Subcutaneous abdominal adipose tissue (tissue), 5 donors: ENCODE results near the gene PDE3A.
A peak's percentile ranks its signal among the peaks of the same experiment; 100 is the strongest.
"Not testable (repeated sequence)": the region's sequence is repeated elsewhere in the genome, so short reads cannot be mapped to it uniquely, and the experiment has no call there.

ENCODE experiments used
- H3K27ac ChIP-seq: one replicate; pipeline ENCODE4 v1.7.0; 2013; ENCODE audit warnings: low read depth, mild to moderate bottlenecking, inconsistent platforms, low read length, moderate library complexity
- H3K27me3 ChIP-seq, 5 donors: one replicate each; pipeline ENCODE4 v1.7.0; 2013; ENCODE audit warnings: low read length in 5 of 5, inconsistent platforms in 1 of 5; ENCODE audit not compliant: control insufficient read depth in 5 of 5, insufficient read depth in 4 of 5
- H3K36me3 ChIP-seq, 5 donors: one replicate each; pipeline ENCODE4 v1.7.0; 2013; ENCODE audit warnings: low read length in 5 of 5; ENCODE audit not compliant: control insufficient read depth in 5 of 5, insufficient read depth in 5 of 5
- H3K4me1 ChIP-seq, 5 donors: one replicate each; pipeline ENCODE4 v1.7.0; 2013; ENCODE audit warnings: low read length in 5 of 5, mild to moderate bottlenecking in 3 of 5, moderate library complexity in 1 of 5; ENCODE audit not compliant: control insufficient read depth in 5 of 5, insufficient read depth in 5 of 5
- H3K4me3 ChIP-seq, 5 donors: one replicate each; pipeline ENCODE4 v1.7.0; 2013; ENCODE audit warnings: low read length in 5 of 5, low read depth in 1 of 5
- H3K9ac ChIP-seq, 5 donors: one replicate each; pipeline ENCODE4 v1.7.0; 2013; ENCODE audit warnings: low read length in 5 of 5, mild to moderate bottlenecking in 4 of 5, moderate library complexity in 3 of 5
- H3K9me3 ChIP-seq, 5 donors: one replicate each; pipeline ENCODE4 v1.7.0; 2013; ENCODE audit warnings: low read length in 5 of 5; ENCODE audit not compliant: control insufficient read depth in 5 of 5
- donor health status: healthy.
- donor health status: healthy.
- donor health status: healthy.
- donor health status: healthy.
- donor health status: healthy.

The PDE3A gene

DNA sequence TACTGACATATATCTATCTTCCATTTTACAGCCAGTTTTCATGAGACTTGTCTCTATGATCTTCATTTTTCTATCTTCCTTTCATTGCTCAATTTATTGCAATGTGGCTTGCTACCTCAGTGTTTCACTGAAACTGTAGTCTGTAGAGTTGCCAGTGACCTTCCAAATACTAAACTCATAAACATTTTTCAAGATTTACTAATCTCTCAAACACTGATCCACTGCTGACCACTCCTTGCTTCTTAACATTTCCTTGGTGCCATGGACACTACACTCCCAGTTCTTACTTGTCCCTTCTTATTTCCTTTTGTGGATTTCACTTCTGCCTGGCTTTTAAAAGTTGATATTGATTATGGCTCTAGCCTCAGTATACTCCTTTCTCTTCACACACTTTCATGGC lies 231.4 kb downstream of the PDE3A start:
- Histone ChIP-seq H3K27ac (no peak overlapping the region), H3K4me3 (no peak overlapping the region), H3K9me3 (no peaks in the 10 kb centered on the region)

DNA sequence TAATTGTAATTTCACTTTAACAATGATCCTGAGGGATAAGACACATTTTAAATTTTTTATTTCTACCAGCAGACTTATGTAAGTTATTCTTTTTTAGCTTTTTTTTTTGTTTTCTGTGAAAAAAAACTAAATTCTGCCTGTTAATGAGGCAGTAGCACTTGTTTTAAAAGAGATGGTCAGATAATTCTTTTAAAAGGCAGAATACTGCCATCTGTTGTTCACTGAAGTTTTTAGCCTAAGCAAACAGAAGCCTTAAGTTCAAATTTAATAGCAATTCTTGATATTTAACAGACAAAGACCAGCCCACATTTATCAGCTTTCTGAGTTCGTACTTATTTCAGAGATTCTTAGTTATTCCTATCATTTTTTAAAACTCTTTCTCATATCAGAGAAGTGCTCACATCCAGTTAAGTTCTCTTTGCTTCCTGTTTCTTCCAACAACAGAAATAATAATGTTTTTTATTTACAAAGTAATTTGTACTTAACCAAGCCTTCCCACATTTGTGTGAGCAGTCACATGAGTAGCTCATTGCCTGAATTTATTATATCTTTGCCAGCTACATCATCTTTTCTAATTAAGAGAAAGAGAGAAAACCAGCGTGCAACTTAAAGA lies 233.4 kb downstream of the PDE3A start:
- no peaks in the 10 kb centered on the region for H3K36me3 ChIP-seq
- no peaks in the 10 kb centered on the region for H3K9me3 ChIP-seq
- peak overlapping the region; percentile 26 for H3K27ac ChIP-seq
- H3K27me3 ChIP-seq: no peaks in the 10 kb centered on the region
- H3K4me1 ChIP-seq: peaks cover 0 to 5% (median 0%) of the 10 kb centered on the region in 5 donors
- H3K9ac ChIP-seq: no peak overlapping the region
- H3K4me3 ChIP-seq: no peak overlapping the region

More for the DNA sequence above, 231.4 kb downstream of the PDE3A start:
- H3K4me1 ChIP-seq: peaks cover 0 to 5% (median 0%) of the 10 kb centered on the region in 5 donors
- H3K27me3 ChIP-seq: no peaks in the 10 kb centered on the region
- no peaks in the 10 kb centered on the region for H3K36me3 ChIP-seq
- H3K9ac ChIP-seq: no peak overlapping the region

DNA sequence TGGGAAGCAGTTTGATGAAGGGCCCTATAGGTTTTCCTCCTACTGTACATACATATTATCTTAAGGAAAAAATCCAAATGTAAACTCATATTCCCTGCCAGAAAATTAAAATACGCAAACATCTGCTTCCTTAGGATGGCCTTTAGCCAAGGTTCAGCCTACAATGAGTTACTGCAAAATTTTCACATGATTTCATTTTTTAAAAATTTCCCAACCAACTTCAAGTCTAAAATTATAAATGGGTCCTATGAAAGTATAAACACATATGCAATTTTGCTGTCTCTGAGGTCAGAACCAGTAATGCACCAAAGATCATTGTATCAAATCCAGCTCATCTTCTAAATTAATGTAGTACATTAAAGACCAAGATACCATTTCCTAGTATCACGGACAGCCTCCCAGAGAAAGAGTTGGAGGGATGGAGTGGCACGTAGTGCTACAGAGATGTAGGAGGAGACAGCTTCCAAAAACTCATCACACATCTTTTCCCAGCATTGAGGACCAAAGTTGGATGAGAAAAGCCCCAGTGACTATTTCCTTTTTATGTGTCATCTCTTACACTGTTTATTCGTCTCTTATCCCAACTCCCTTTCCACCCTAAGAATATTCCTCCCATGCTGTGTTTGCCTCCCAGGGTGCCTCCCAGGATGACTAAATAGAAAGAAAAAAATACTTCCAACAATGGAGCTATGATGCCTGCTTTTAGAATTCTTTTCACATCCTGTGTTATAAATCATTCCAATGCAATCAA lies 234.5 kb downstream of the PDE3A start:
- Histone ChIP-seq H3K4me3 (no peak overlapping the region), H3K27ac (no peak overlapping the region), H3K9ac (no peak overlapping the region), H3K36me3 (no peaks in the 10 kb centered on the region), H3K27me3 (no peaks in the 10 kb centered on the region), H3K4me1 (peaks cover 0 to 5% (median 0%) of the 10 kb centered on the region in 5 donors), H3K9me3 (no peaks in the 10 kb centered on the region)

DNA sequence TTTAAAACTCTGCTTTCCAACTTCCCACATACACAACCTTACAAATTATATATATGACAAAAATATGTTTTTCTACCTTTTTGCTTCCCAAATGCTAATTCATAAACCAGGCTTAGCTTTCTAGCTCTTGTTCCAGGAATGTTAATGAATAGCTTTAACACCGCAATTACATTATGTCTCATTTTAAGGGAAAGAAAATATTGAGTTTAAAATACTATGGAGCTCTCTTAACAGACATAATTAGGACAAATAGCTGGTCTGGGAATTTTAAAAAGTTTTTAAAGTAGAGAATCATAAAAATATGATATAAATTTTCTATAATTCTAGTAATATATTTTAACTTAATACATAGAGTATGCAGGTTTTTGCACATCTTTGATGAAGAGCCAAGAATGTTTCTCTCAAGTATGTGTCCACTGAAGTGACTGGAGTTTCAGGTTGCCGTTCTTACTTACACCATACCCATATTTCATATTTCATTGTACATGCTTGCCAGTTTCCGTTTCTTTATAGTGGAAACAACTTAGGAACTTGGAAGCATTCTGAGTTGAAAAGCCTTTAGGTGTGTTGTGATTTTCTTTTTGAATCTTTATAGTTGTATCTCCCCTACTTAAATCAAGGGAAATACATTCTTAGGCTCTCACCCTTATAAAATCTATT lies 236.2 kb downstream of the PDE3A start:
- no peaks in the 10 kb centered on the region for H3K27me3 ChIP-seq
- H3K36me3 ChIP-seq: no peaks in the 10 kb centered on the region
- H3K4me1 ChIP-seq: peaks cover 0 to 5% (median 0%) of the 10 kb centered on the region in 5 donors
- no peak overlapping the region for H3K9ac ChIP-seq
- no peak overlapping the region for H3K27ac ChIP-seq
- H3K9me3 ChIP-seq: no peaks in the 10 kb centered on the region
- no peak overlapping the region for H3K4me3 ChIP-seq

- not testable (repeated sequence) for H3K36me3 ChIP-seq, H3K27ac ChIP-seq, H3K4me3 ChIP-seq, H3K27me3 ChIP-seq, H3K4me1 ChIP-seq, H3K9me3 ChIP-seq, H3K9ac ChIP-seq
These were observed 246.7 kb downstream of the PDE3A start for GRCh38 chr12:20615020-20615419.

GRCh38 chr12:20616093-20616492 lies 247.8 kb downstream of the PDE3A start:
- Histone ChIP-seq H3K4me1 (peaks cover 0 to 8% (median 0%) of the 10 kb centered on the region in 5 donors), H3K36me3 (peaks cover 0 to 3% (median 0%) of the 10 kb centered on the region in 5 donors), H3K9ac (no peak overlapping the region)

DNA sequence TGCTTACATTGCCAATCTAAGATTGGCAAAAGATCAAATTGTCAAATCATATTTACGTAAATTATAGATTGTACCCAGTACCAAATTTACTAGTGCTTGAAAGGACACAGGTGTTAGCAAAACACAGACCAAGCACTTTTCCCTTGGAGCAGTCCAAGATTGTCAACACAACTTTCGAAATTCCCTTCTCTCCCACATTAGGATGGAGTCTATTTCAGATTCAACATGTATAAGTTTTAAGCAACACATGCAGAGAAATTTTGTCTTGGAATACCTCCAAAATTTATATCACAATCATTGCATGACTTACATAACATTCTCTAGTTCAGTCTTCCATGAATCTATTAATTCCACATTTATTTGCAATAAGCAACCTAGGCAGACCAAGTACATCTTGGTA lies 251.9 kb downstream of the PDE3A start:
- Histone ChIP-seq H3K36me3 (peaks cover 0 to 3% (median 0%) of the 10 kb centered on the region in 5 donors), H3K27ac (no peak overlapping the region), H3K9ac (no peak overlapping the region), H3K9me3 (no peaks in the 10 kb centered on the region), H3K4me3 (no peak overlapping the region), H3K4me1 (peaks cover 0 to 8% (median 0%) of the 10 kb centered on the region in 5 donors), H3K27me3 (no peaks in the 10 kb centered on the region)

More at GRCh38 chr12:20616093-20616492, 247.8 kb downstream of the PDE3A start:
- Histone ChIP-seq H3K4me3 (no peak overlapping the region), H3K27me3 (no peaks in the 10 kb centered on the region), H3K9me3 (no peaks in the 10 kb centered on the region), H3K27ac (no peak overlapping the region)

GRCh38 chr12:20624718-20625117 lies 256.4 kb downstream of the PDE3A start:
- H3K4me3 ChIP-seq: no peak overlapping the region
- peaks cover 0 to 8% (median 3%) of the 10 kb centered on the region in 5 donors for H3K4me1 ChIP-seq
- no peaks in the 10 kb centered on the region for H3K9me3 ChIP-seq
- no peak overlapping the region for H3K9ac ChIP-seq
- no peak overlapping the region for H3K27ac ChIP-seq
- no peaks in the 10 kb centered on the region for H3K27me3 ChIP-seq
- no peaks in the 10 kb centered on the region for H3K36me3 ChIP-seq

GRCh38 chr12:20625531-20625930 lies 257.2 kb downstream of the PDE3A start:
- Histone ChIP-seq H3K4me3 (no peak overlapping the region), H3K27ac (no peak overlapping the region), H3K36me3 (no peaks in the 10 kb centered on the region), H3K27me3 (no peaks in the 10 kb centered on the region), H3K9me3 (no peaks in the 10 kb centered on the region), H3K4me1 (peaks cover 0 to 6% (median 0%) of the 10 kb centered on the region in 5 donors), H3K9ac (no peak overlapping the region)

DNA sequence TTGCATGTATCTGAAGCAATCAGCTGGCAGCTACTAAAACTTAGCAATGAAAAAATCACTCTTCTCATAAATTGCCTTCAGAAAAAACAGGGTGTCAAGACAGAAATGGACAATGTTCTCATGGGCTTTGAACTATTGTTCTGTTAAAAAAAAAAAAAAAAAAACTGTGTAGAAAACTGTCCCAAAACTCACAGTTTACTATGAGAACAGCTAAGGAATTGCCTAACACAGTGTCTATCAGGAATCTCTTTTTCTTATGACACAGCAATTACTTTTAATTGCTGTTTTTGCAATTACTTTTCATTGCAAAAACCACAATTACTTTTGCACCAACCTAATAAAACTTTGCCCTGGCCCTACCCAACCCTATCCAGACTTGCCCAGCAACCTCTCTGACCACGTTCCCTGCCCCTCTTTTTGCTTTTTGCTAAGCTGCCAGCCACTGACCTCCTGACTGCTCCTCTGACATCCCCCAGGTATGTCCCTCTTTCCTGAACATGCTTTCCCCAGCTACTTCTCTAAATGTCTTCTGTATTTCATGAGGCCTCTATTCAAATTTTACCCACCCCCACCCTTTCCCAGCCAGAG lies 258.8 kb downstream of the PDE3A start:
- Histone ChIP-seq H3K27ac (no peak overlapping the region), H3K27me3 (no peaks in the 10 kb centered on the region)

More for the DNA sequence above, 258.8 kb downstream of the PDE3A start:
- Histone ChIP-seq H3K4me3 (no peak overlapping the region), H3K9ac (no peak overlapping the region), H3K9me3 (no peaks in the 10 kb centered on the region), H3K36me3 (no peaks in the 10 kb centered on the region), H3K4me1 (peaks cover 0 to 6% (median 3%) of the 10 kb centered on the region in 5 donors)
